NCI-H1105 (cell line): ENCODE data around the gene PLXNA4.
"Not testable (repeated sequence)": the region's sequence is repeated elsewhere in the genome, so short reads cannot be mapped to it uniquely, and the experiment has no call there.

Experiments used
- DNase-seq: peaks from one replicate; lab custom pipeline; 2025; lab: John Stamatoyannopoulos, UW

PLXNA4 gene

GRCh38 chr7:132203021-132203420 lies 373.2 kb downstream of the PLXNA4 start:
- no peak for DNase-seq

DNA sequence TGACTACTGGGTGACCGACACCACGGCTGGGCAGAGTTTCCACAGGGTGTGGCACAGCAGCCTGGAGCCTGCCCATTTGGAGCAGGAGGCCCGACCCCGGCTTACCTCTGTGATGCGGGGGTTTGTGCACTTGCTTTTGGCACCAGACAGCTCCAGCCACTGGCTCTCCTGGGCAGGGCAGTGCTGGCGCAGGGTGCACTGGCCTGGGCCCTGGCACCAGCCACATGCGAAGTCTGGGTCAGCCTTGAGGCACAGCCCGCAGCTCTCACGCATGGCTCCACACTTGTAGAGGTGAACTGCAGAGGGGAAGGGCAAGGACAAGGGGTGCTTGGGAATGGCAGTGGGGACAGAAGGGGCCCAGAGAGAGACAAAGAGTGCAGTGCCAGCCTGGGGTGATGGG lies 373.7 kb downstream of the PLXNA4 start:
- no peak for DNase-seq

GRCh38 chr7:132200141-132200540 lies 376.1 kb downstream of the PLXNA4 start:
- no peak for DNase-seq

- DNase-seq, result no peak
These were observed 376.6 kb downstream of the PLXNA4 start for GRCh38 chr7:132199626-132200025.

- no peak for DNase-seq
These were observed 378.5 kb downstream of the PLXNA4 start for GRCh38 chr7:132197772-132198171.

GRCh38 chr7:132193898-132194297 lies 382.4 kb downstream of the PLXNA4 start:
- no peak for DNase-seq

DNA sequence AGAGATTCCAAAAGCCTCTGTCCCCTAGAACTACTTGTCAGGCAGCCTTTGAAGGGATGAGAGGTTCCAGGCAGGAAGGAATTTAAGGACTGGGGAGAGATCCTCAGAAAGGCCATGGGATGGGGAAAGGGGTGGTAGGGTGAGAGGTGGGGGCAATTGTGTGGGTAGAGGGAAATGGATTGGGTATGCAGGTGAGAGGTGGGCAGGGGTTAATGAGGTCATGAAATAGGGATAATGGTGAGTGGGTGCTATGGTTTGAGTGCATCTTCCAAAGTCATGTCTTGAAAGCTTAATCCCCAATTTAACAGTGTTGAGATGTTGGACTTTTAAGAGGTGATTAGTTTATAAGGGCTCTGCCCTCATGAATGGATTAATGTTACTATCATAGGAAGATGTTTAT lies 383.5 kb downstream of the PLXNA4 start:
- DNase-seq, result no peak

- DNase-seq, result no peak
These were observed 384.9 kb downstream of the PLXNA4 start for GRCh38 chr7:132191418-132191817.

DNA sequence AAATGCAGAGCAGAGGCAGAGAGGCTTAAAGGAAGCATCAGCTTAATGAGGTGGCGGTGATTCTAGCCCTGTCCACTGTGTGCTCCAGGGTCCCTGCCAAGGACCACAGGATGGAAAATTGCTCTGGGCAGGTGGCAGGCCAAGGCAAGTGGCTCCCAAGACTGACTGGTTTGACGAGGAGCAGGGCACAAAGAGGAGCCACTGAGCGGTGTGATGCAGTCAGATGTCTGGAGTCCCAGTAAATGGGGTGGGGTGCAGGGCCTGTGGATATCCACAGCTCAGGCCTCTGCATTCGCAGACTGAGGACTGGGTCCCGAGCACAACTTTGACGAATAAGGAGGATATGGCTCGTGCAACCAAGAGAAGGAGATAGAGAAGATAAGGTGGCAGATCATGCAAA lies 385.6 kb downstream of the PLXNA4 start:
- DNase-seq, result no peak

DNA sequence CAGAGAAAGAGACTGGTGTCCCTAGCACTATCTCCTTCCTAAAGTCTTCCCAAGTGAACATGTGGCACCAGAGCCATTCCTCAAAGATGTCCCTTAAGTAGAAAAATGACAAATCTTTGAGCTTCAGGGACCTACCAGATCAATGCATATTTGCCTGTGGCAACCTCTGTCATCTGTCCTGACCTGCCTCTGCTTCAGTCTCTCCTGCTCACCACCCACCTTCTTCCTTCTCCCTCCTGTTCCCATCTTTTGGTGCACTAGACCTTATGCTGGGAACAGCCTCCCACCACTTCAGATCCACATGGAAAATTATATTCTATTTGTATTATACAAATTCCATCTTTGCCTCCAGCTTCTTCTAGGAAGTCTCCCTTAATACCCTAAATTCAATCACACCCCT lies 386.4 kb downstream of the PLXNA4 start:
- DNase-seq, result no peak

GRCh38 chr7:132187869-132188789 lies 388.1 kb downstream of the PLXNA4 start:
- no peak for DNase-seq

DNA sequence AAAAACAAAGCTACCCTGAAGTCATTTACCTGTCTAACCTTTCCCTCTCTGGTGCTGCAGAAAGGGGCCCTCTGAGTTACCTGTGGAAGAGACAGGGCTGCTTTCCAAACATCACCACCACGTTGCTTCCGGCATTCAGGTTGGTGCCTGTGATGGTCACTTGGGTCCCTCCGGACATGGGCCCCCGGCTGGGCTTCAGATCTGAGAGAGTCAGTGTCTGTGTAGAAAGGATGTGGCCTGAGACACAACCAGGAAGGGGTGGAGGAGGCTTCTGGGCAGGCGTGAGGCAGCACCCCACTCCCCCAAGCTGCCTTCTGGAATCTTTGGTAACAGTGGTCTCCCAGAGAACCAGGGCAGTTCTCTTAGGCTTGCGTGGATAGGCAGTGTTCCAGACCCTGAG lies 388.9 kb downstream of the PLXNA4 start:
- DNase-seq, result no peak

- DNase-seq, result no peak
These were observed 391.1 kb downstream of the PLXNA4 start for GRCh38 chr7:132185150-132185549.

DNA sequence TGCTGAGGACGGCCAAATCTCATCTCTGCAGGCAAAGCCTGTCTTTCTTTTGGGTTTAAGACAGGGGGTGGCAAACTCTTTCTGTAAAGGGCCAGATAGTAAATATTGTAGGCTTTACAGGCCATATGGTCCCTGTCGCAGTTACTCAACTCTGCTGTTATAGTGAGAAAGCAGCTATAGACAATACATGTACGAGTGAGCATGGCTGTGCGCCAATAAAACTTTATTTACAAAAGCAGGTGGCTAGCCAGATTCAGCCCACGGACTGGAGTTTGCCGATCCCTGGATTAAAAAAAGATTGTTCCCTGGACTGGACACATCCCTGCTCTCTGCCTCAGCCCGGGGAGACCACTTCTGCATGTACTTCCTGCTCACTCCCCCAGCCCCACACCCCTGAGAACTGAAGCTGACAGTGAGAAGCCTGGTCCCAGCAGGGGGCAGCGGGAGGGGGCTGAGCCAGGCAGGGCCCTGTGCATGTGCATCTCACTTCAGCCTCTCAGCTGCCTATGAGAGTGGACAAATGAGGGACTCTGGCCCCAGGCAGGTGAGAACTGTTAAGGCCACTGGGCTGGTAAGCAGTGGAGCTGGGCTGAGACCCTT lies 392.4 kb downstream of the PLXNA4 start:
- DNase-seq, result no peak

DNA sequence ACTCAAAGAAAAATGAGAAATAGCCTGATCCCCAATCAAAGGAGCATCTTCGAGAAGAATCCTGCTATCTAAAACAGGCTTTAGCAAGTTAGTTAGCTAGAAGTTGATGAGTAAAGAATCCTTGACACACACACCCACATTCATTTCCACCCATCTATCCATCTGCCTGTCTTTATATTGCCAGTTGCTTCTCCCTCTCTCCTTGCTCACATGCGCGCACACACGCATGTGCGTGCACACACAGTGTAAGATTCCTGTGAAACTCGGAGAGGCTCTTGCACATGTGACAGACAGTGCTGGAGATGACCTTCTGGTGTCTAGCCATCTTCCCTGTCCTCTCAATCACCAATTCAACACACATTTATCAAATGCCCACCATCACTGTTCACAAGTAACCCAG lies 393.3 kb downstream of the PLXNA4 start:
- DNase-seq, result no peak

DNA sequence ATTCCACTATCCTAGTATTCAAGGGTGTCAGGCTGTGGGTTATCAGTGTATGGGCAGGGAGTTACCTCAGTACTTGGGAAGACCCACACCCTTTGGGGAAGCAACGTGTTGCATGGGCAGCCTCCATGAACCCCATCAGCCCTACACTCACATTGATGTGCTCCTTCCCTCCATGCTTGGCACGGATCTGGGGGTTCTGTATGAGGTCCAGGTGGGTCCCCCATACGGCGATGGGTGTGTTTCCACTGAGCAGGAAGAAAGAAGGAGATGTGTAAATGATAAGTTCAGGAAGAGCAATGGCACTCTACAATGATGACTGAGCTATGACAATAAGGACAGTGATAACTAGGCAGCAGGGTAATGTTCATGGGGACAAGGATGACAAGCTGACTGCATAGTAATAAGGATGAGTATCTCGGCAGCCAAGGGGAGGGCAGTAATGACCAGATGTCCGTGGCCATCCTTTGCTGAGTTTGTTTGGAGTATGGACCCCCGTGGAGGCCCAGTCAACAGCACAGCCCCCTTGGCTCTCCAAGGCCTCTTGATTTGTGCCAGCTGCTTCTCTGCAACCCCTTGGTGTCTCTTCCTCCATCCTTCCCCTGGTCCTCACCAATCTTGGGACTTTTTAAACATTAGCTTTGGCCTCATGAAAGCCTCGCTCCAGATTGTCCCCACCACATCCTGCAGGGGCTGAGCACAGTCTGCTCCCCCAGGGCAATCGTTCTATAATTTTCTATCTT lies 394.2 kb downstream of the PLXNA4 start:
- no peak for DNase-seq

DNA sequence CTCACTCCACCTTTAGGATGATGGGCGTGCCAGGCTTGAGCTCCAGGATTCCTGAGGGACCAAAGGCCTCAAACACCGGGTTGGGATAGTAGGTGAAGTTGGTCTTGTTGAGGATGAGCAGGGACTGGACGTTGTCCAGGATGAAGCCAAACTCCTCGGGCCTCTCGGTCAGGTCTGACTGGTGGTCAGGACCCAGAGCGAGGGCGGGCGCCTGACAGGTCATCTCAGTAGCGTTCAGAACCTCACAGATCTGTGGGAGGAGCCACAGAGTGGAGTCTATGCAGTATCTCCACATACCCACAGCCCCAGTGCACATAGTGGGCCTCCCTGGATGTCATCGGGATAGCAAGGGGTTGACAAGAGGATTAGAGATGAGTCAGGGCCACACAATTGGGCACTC lies 394.9 kb downstream of the PLXNA4 start:
- DNase-seq, result no peak

DNA sequence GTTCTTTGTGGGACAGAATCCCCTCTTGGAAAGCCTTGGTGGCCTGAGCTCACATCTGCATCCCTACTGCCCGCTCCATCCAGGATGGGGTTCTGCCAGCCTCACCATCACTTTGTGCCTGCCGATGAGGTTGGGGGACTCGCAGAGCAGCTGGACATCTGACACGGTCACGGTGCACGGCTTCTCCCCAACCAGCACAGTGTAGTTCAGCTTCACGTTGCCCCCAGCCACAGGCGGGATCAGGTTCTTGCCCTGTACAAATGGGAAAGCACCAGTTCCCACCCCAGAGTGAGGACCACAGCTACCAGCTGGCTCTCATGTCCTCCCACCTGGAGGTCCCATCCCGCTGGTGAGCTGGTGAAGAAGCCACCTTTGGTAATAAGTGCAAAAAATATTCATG lies 395.8 kb downstream of the PLXNA4 start:
- no peak for DNase-seq

DNA sequence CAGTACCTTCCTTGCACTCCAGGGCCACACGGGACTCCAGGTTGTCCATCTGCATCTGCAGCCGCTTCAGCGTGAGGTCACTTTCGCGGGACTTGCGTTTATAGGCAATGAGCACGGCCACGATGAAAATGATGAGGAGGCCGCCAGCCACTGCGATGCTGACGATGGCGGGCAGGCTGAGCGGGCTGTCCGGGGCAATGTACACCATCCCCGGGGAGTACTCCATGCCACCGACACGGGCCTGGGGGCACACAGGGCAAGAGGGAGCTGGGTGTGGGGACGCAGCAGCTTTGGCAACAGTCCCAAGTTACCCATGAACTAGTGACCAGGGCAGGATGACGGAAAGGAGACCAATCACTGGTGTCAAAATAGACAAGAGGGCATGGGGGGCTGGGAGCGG lies 396.6 kb downstream of the PLXNA4 start:
- DNase-seq, result no peak

- no peak for DNase-seq
These were observed 397.2 kb downstream of the PLXNA4 start for GRCh38 chr7:132179080-132179430.

DNA sequence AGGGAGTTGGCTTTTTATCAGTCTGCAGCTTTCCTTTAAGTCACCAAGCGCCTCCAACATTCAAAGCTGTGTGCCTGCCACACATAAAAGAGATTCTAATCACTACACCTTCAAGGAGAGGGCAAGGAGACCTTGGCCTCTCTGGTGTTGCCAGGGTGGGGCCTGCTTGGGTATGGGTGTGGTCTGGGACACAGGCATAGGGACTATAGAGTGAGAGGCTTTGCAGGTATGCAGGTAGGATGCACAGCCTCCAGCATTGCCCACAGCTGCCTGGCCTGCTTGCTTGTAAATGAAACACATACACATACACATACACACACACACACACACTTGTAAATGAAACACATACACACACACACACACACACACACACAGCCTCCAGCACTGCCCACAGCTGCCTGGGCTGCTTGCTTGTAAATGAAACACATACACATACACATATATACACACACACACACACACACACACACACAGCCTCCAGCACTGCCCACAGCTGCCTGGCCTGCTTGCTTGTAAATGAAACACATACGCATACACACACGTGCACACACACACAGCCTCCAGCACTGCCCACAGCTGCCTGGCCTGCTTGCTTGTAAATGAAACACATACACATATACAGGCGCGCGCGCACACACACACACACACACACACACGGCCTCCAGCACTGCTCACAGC lies 397.7 kb downstream of the PLXNA4 start:
- DNase-seq, result not testable (repeated sequence)

DNA sequence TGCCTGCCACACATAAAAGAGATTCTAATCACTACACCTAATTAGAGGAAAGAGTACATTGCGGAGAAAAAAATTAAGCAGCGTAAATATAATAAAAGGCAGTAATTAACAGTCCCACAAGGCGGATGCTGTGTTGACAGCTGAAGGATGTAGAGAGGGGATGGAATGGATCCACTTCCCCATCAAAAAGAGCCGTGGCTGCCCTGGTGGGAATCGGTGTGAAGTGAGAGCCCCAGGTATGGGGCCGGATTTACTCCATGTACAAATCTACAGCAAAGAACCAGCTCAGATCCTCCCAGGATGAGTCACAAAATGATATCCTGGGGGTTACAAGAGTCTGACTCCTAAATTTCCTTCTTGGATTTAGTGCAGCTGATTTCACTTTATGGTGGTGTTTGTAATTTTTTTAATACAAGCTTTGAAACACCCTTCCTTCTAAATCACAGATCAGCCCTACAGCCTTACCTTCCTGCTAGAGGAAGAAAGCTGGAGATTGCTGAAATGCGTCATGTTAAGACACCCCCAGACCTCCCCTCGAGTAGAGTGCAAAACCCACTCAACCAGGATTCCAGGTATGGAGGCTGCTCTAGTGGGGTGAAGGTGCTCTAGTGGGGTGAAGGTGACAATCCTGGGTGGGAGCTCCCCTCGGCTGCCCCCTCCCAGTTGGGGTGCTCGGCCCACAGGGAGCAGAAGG lies 398.4 kb downstream of the PLXNA4 start:
- DNase-seq, result no peak
